DOHH2 (cell line): Measurements from ENCODE around the gene S100A13.

Experiments
- H3F3A ChIP-seq: fragments of 200-600 bp; sonication (generic), shearing (Covaris generic); 2 replicates; pipeline ENCODE4 v1.6.0; 2016; ENCODE audit warnings: antibody characterized with exemption, mild to moderate bottlenecking; ENCODE audit not compliant: control insufficient read depth, insufficient read depth
- H3K27ac ChIP-seq: fragments of 200-600 bp; sonication (generic); 2 replicates; pipeline ENCODE4 v1.5.1; 2014; ENCODE audit warnings: low read depth, mild to moderate bottlenecking, low read length, moderate library complexity
- H3K27me3 ChIP-seq: fragments of 200-600 bp; sonication (generic); 2 replicates; pipeline ENCODE4 v1.6.1; 2014; ENCODE audit warnings: mild to moderate bottlenecking, low read length, mixed read lengths; ENCODE audit not compliant: control insufficient read depth
- H3K36me3 ChIP-seq: fragments of 200-600 bp; sonication (generic); 2 replicates; pipeline ENCODE4 v1.6.1; 2014; ENCODE audit warnings: mild to moderate bottlenecking, low read length, moderate library complexity, mixed read lengths; ENCODE audit not compliant: control insufficient read depth
- H3K4me1 ChIP-seq: fragments of 200-600 bp; sonication (generic); 2 replicates; pipeline ENCODE4 v1.6.1; 2014; ENCODE audit warnings: mild to moderate bottlenecking, low read length, mixed read lengths; ENCODE audit not compliant: control insufficient read depth
- H3K4me2 ChIP-seq: fragments of 200-600 bp; sonication (generic); 2 replicates; pipeline ENCODE4 v1.6.0; 2014; ENCODE audit warnings: mild to moderate bottlenecking, low read length, moderate library complexity
- H3K4me3 ChIP-seq: fragments of 200-600 bp; sonication (generic); 2 replicates; pipeline ENCODE4 v1.5.1; 2014; ENCODE audit warnings: mild to moderate bottlenecking, low read length, mixed read lengths
- H3K79me2 ChIP-seq: fragments of 200-600 bp; sonication (generic); 2 replicates; pipeline ENCODE4 v1.6.1; 2014; ENCODE audit warnings: mild to moderate bottlenecking, low read length, mixed read lengths; ENCODE audit not compliant: control insufficient read depth
- H3K9me2 ChIP-seq: fragments of 200-600 bp; sonication (generic); replicated peaks from 2 replicates; pipeline ENCODE4 v1.6.1; 2014; ENCODE audit warnings: mild to moderate bottlenecking, low read length, mixed read lengths; ENCODE audit not compliant: control insufficient read depth
- H3K9me3 ChIP-seq: fragments of 200-600 bp; sonication (generic); 2 replicates; pipeline ENCODE4 v1.6.1; 2014; ENCODE audit warnings: antibody characterized with exemption, low read length, mixed read lengths; ENCODE audit not compliant: control insufficient read depth, insufficient read depth
- H4K20me1 ChIP-seq: fragments of 200-600 bp; sonication (generic); 2 replicates; pipeline ENCODE4 v1.6.0; 2014; ENCODE audit warnings: low read depth, mild to moderate bottlenecking, antibody characterized with exemption, low read length, moderate library complexity; ENCODE audit not compliant: control insufficient read depth, insufficient read depth
- EZH2phosphoT487 ChIP-seq: fragments of 200-600 bp; sonication (generic); IDR thresholded peaks from 2 replicates; pipeline ENCODE4 v1.6.1; 2017; ENCODE audit warnings: borderline replicate concordance, mild to moderate bottlenecking, antibody characterized with exemption, low read length, moderate library complexity, mixed read lengths
- TF ChIP-seq, protein P1 (sequence below): fragments of 200-600 bp; sonication (generic); IDR thresholded peaks from one replicate; pipeline ENCODE4 v1.5.1; 2014; ENCODE audit warnings: antibody characterized with exemption, mild to moderate bottlenecking, low read depth, low read length; ENCODE audit not compliant: poor library complexity, severe bottlenecking

Gene S100A13

DNA sequence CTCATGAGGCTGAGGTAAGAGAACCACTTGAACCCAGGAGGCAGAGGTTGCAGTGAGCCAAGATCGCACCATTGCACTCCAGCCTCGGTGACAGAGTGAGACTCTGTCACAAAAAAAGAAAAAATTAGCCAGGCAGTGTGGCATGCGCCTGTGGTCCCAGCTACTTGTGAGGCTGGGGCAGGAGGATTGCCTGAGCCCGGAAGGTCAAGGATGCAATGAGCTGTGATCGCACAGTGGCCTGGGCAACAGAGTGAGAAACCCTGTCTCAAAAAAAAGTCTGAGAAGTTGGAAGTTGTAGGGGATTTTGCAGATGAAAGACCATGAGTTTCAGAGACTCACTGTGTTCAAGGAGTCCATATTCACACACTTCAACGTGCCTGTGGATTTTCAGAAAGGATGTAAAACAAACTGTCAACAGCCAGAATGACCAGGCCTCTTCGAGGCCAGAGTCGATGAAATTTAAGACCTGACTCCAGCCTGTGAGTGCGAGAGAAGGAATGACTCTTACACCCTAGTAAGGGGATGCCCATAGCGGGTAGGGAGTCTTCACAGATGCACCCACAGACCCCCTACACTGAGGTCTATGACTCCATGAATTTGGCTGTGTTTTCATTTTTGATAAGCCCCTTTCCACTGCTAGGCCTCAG lies 2.2 kb downstream of the S100A13 start:
- Histone ChIP-seq H3K27me3 (no peaks in the 10 kb centered on the region), H3K4me3 (no peak overlapping the region), H3K9me3 (no peaks in the 10 kb centered on the region), H3K4me2 (no peak overlapping the region; the same call in 1 of the 2 replicates), H3F3A (0 out of 2 replicates have a peak, but pooled peaks cover 2% of the 10 kb centered on the region), H3K27ac (no peak overlapping the region), H3K9me2 (no peaks in the 10 kb centered on the region), H3K36me3 (peaks cover 20% of the 10 kb centered on the region), H3K4me1 (peaks cover 70% of the 10 kb centered on the region), H4K20me1 (no peaks in the 10 kb centered on the region), H3K79me2 (peaks cover 10% of the 10 kb centered on the region)
- TF ChIP-seq EZH2phosphoT487: no peak
- TF ChIP-seq, protein P1, sequence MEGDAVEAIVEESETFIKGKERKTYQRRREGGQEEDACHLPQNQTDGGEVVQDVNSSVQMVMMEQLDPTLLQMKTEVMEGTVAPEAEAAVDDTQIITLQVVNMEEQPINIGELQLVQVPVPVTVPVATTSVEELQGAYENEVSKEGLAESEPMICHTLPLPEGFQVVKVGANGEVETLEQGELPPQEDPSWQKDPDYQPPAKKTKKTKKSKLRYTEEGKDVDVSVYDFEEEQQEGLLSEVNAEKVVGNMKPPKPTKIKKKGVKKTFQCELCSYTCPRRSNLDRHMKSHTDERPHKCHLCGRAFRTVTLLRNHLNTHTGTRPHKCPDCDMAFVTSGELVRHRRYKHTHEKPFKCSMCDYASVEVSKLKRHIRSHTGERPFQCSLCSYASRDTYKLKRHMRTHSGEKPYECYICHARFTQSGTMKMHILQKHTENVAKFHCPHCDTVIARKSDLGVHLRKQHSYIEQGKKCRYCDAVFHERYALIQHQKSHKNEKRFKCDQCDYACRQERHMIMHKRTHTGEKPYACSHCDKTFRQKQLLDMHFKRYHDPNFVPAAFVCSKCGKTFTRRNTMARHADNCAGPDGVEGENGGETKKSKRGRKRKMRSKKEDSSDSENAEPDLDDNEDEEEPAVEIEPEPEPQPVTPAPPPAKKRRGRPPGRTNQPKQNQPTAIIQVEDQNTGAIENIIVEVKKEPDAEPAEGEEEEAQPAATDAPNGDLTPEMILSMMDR: no peak

DNA sequence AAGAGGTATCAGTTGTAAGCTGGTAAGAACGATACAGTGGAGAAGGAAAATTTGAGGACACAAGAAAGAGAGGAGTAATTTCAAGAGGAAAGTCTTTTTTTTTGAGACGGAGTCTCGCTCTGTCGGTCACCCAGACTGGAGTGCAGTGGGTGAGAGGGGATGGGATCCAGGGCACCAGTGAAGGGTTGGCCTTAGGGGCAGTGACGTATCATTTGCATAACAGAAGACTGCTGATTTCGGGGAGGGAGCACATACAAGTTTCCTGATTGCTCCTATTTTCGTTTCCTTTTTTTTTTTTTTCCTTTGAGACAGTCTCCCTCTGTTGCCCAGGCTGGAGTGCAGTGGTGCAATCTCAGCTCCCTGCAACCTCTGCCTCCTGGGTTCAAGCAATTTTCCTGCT lies 4.2 kb downstream of the S100A13 start:
- Histone ChIP-seq H3K27me3 (no peaks in the 10 kb centered on the region), H3K4me3 (peak overlapping the region; percentile 60), H3F3A (0 out of 2 replicates have a peak, but pooled peaks cover 2% of the 10 kb centered on the region), H3K79me2 (peaks cover 10% of the 10 kb centered on the region), H3K27ac (peak overlapping the region; percentile 80), H3K9me3 (no peaks in the 10 kb centered on the region), H3K36me3 (peaks cover 34% of the 10 kb centered on the region), H3K4me2 (peak overlapping the region; percentile 95), H3K4me1 (peaks cover 61% of the 10 kb centered on the region), H4K20me1 (no peaks in the 10 kb centered on the region), H3K9me2 (no peaks in the 10 kb centered on the region)
- TF ChIP-seq EZH2phosphoT487: no peak
- TF ChIP-seq, protein P1: no peak

DNA sequence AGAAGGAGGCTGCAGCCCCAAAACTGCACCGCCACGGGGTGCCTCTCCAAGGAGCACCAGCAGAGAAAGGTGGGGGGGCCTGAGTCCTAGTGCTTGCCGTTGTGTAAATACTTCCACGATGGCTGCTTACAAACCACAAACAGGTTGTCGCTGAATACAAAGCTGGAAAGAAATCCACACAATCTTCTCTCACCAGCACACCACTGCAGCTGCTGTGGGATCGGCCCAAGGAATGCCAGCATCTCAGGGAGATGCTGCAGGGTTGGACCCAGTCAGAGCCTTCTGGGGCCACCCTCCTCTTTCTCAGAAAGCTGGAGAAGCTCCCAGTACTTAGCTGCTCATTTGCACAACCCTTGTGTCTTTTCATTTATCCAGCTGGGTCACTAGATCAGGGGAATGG lies 8.1 kb downstream of the S100A13 start:
- Histone ChIP-seq H3K79me2 (no peaks in the 10 kb centered on the region), H3K36me3 (peaks cover 33% of the 10 kb centered on the region), H3K9me3 (no peaks in the 10 kb centered on the region), H3K4me1 (peaks cover 31% of the 10 kb centered on the region), H3K4me2 (no peak overlapping the region), H3K9me2 (no peaks in the 10 kb centered on the region), H3K27ac (no peak overlapping the region), H4K20me1 (no peaks in the 10 kb centered on the region), H3F3A (no peaks in the 10 kb centered on the region), H3K27me3 (no peaks in the 10 kb centered on the region), H3K4me3 (no peak overlapping the region)
- TF ChIP-seq, protein P1: no peak
- TF ChIP-seq EZH2phosphoT487: no peak
